ENCODE data around the gene CACNA1E. TPM values are rescaled to one million over a fixed set of nuclear protein-coding genes. Genes with fewer than 3 reads are reported as not detected.

Gene CACNA1E
- total and polyA plus RNA-seq, 2 of the 4 experiments (the other 2 are of a cell fraction): not detected

GRCh38 chr1:181513786-181514297 lies 30.5 kb downstream of the CACNA1E start:
- ChIA-PET POLR2A (ENCODE audit: unreplicated experiment) (interaction anchor here (0.6 kb wide), 1 partner anchor 240 kb away, joined by 4 read pairs; no protein-coding TSS in a partner anchor), CTCF (no interaction called here)
- Histone ChIP-seq H3K4me3 (ENCODE audit: insufficient read depth, low read depth, low read length) (no peak overlapping the region), H4K5ac (ENCODE audit: low read depth, low read length) (no peak overlapping the region), H2BK5ac (ENCODE audit: low read depth, low read length, poor library complexity, severe bottlenecking) (no peak overlapping the region), H2AFZ (replicated peaks; ENCODE audit: low read length, poor library complexity) (no peak overlapping the region), H3K4ac (ENCODE audit: low read depth, low read length) (no peak overlapping the region), H3K27me3 (ENCODE audit: control insufficient read depth, insufficient read depth, low read length) (no peaks in the 10 kb centered on the region), H4K8ac (ENCODE audit: low read depth in 2 of 2, low read length in 2 of 2) (no peak overlapping the region), H3K79me1 (ENCODE audit: low read depth in 1 of 2, low read length in 2 of 2) (no peaks in the 10 kb centered on the region), H3K9me1 (ENCODE audit: insufficient read depth, low read length) (no peaks in the 10 kb centered on the region), H3K18ac (ENCODE audit: low read depth, low read length) (no peak overlapping the region), H3K4me1 (ENCODE audit: control insufficient read depth, insufficient read depth, low read length) (no peaks in the 10 kb centered on the region), H2BK120ac (ENCODE audit: low read depth, low read length) (no peak overlapping the region), H4K91ac (ENCODE audit: insufficient read depth, low read depth, low read length) (no peak overlapping the region), H2BK15ac (ENCODE audit: low read depth, low read length) (no peak overlapping the region), H3K56ac (ENCODE audit: extremely low read depth, insufficient read depth, low read length) (no peak overlapping the region), H3K36me3 (ENCODE audit: control insufficient read depth, insufficient read depth, low read length) (no peaks in the 10 kb centered on the region), H3K9ac (ENCODE audit: low read depth, low read length) (no peak overlapping the region), H2AK5ac (ENCODE audit: low read depth, low read length) (no peak overlapping the region), H3K14ac (replicated peaks; ENCODE audit: low read depth, low read length) (no peak overlapping the region), H4K20me1 (ENCODE audit: insufficient read depth, low read length) (no peaks in the 10 kb centered on the region), H2AK9ac (replicated peaks; ENCODE audit: low read depth, low read length, poor library complexity) (no peak overlapping the region), H3K27ac (ENCODE audit: insufficient read depth, low read length) (no peak overlapping the region), H3K23ac (ENCODE audit: low read depth, low read length) (no peak overlapping the region), H2BK20ac (ENCODE audit: low read depth, low read length) (no peak overlapping the region), H3K9me3 (ENCODE audit: control insufficient read depth, insufficient read depth, low read length) (no peaks in the 10 kb centered on the region), H3K4me2 (ENCODE audit: low read depth, low read length) (no peak overlapping the region)
- no peak for DNase-seq
- TF ChIP-seq POLR2A (IDR thresholded peaks at IDR 0.05; ENCODE audit: low read depth, low read length) (no peak), FOS (IDR thresholded peaks at IDR 0.05; ENCODE audit: low read depth, low read length) (no peak), NFE2L2 (IDR thresholded peaks at IDR 0.05; ENCODE audit: low read depth, low read length) (no peak), USF2 (IDR thresholded peaks at IDR 0.05; ENCODE audit: low read depth, low read length) (no peak), CHD1 (IDR thresholded peaks at IDR 0.05; ENCODE audit: low read depth, low read length) (no peak), CTCF (conservative IDR thresholded peaks at IDR 0.05; ENCODE audit: low read depth, low read length) (no peak), BHLHE40 (IDR thresholded peaks at IDR 0.05; ENCODE audit: low read depth, low read length) (no peak), SMC3 (IDR thresholded peaks at IDR 0.05; ENCODE audit: low read depth, low read length) (no peak), MAZ (IDR thresholded peaks at IDR 0.05; ENCODE audit: borderline replicate concordance, low read depth, low read length) (no peak), MXI1 (IDR thresholded peaks at IDR 0.05; ENCODE audit: borderline replicate concordance, low read depth, low read length) (no peak), MAFK (IDR thresholded peaks at IDR 0.05; ENCODE audit: low read depth, low read length) (no peak), RAD21 (IDR thresholded peaks at IDR 0.05; ENCODE audit: low read length) (no peak)
- 0% methylated on average over 1 of the region's 4 CpGs; no CpG with 5 or more reads in 1 of the 2 experiments for WGBS, 2 experiments (ENCODE audit: extremely low coverage in 2 of 2, insufficient read length in 1 of 2)
- in situ Hi-C loops (cut with MboI; ENCODE audit: low sequenced_read_pairs): no loop called here
- no peak for ATAC-seq (ENCODE audit: low read depth)
- BruUV-seq (replicated peaks): no TSS peak
- intact Hi-C loops (cut with micrococcal nuclease): no loop called here
- dilution Hi-C loops (cut with HindIII; ENCODE audit: low sequenced_read_pairs, unreplicated experiment): no loop called here

Data from IMR-90 (cell line).